HG03378 (cell line): ENCODE results near the gene PDE11A.

Source experiments
- ATAC-seq: cut with Tn5 transposase; IDR thresholded peaks from one replicate; pipeline ENCODE4 v1.9.1; 2021; ENCODE audit warnings: mild to moderate bottlenecking, moderate library complexity; ENCODE audit not compliant: unreplicated experiment

The PDE11A gene

GRCh38 chr2:177584030-177584692 is 488.4 kb downstream of the PDE11A start:
- ATAC-seq, result no peak

GRCh38 chr2:177582000-177582399 is 490.6 kb downstream of the PDE11A start:
- no peak for ATAC-seq

- ATAC-seq, result no peak
These were observed 493.0 kb downstream of the PDE11A start for GRCh38 chr2:177579486-177580036.

- no peak for ATAC-seq
These were observed 494.1 kb downstream of the PDE11A start for GRCh38 chr2:177578454-177578853.

GRCh38 chr2:177577075-177577474 is 495.5 kb downstream of the PDE11A start:
- no peak for ATAC-seq

- no peak for ATAC-seq
These were observed 497.2 kb downstream of the PDE11A start for GRCh38 chr2:177575358-177575757.

- no peak for ATAC-seq
These were observed 498.2 kb downstream of the PDE11A start for GRCh38 chr2:177574356-177574755.
